ENCODE measurements around the gene PDE1A. TPM values are rescaled to one million over a fixed set of nuclear protein-coding genes. Genes with fewer than 3 reads are reported as not detected.
"Not testable (repeated sequence)": the region's sequence is repeated elsewhere in the genome, so short reads cannot be mapped to it uniquely, and the experiment has no call there.

Gene PDE1A
- polyA plus RNA-seq, 1 of the 3 experiments (the other 2 are of a cell fraction), result 0.08 TPM

- H3K4me1 ChIP-seq (ENCODE audit: control insufficient read depth in 1 of 2, insufficient read depth in 2 of 2, low read depth in 1 of 2, low read length in 1 of 2), result no peaks in the 10 kb centered on the region
- no peak overlapping the region for H3K4me3 ChIP-seq (ENCODE audit: low read depth in 2 of 2, low read length in 1 of 2)
- CTCF ChIA-PET, result interaction anchor here (1.1 kb wide), 1 partner anchor 63 kb away, joined by 4 read pairs; no protein-coding TSS in a partner anchor
- no peaks in the 10 kb centered on the region for H3K9me2 ChIP-seq
- H3K27ac ChIP-seq (ENCODE audit: low read depth in 2 of 2, low read length in 1 of 2), result no peak overlapping the region
- no peak overlapping the region for H3K9ac ChIP-seq
- H3K79me2 ChIP-seq (ENCODE audit: insufficient read depth), result no peaks in the 10 kb centered on the region
- no peaks in the 10 kb centered on the region for H3K9me3 ChIP-seq
- no peak overlapping the region for H3K4me2 ChIP-seq
- no peaks in the 10 kb centered on the region for H4K20me1 ChIP-seq (ENCODE audit: insufficient read depth)
- 49% methylated on average over 2 of the region's 2 CpGs for WGBS (ENCODE audit: low lambda C conversion rate)
- no peak for DNase-seq
- TF ChIP-seq CTCF (IDR thresholded peaks at IDR 0.05) (no peak), FOSL2 (IDR thresholded peaks at IDR 0.05; ENCODE audit: borderline replicate concordance, low read depth) (no peak), NRF1 (IDR thresholded peaks at IDR 0.05; ENCODE audit: low read depth, low read length) (no peak), MXI1 (IDR thresholded peaks at IDR 0.05; ENCODE audit: low read depth, low read length) (no peak), JUND (IDR thresholded peaks at IDR 0.05) (no peak), MEF2A (IDR thresholded peaks at IDR 0.05; ENCODE audit: borderline replicate concordance, low read depth) (no peak), SIN3A (IDR thresholded peaks at IDR 0.05; ENCODE audit: borderline replicate concordance, low read depth, low read length) (no peak), USF1 (IDR thresholded peaks at IDR 0.05; ENCODE audit: borderline replicate concordance, low read depth) (no peak), TEAD4 (IDR thresholded peaks at IDR 0.05; ENCODE audit: borderline replicate concordance, insufficient read depth) (no peak), FOXJ3 (CRISPR knock-in tag; IDR thresholded peaks at IDR 0.05) (no peak), IRF3 (IDR thresholded peaks at IDR 0.05; ENCODE audit: low read depth, low read length) (no peak), CHD2 (IDR thresholded peaks at IDR 0.05; ENCODE audit: low read length, partially characterized antibody) (no peak), SMC3 (IDR thresholded peaks at IDR 0.05; ENCODE audit: low read depth, low read length) (no peak)
- no peak overlapping the region for H2AFZ ChIP-seq (ENCODE audit: low read depth)
- POLR2A ChIA-PET, result no interaction called here
- no peaks in the 10 kb centered on the region for H3K36me3 ChIP-seq (replicated peaks in 1 of 2; ENCODE audit: control insufficient read depth in 1 of 2, insufficient read depth in 2 of 2, low read length in 1 of 2)
- H3F3A ChIP-seq (replicated peaks; ENCODE audit: insufficient read depth), result no peaks in the 10 kb centered on the region
- no peaks in the 10 kb centered on the region for H3K27me3 ChIP-seq (ENCODE audit: insufficient read depth)
Measured at GRCh38 chr2:182391443-182391842, 35.4 kb downstream of the PDE1A start.

- H3K9ac ChIP-seq; H3K4me3 ChIP-seq (ENCODE audit: low read depth in 2 of 2, low read length in 1 of 2); H3K4me2 ChIP-seq; H2AFZ ChIP-seq (ENCODE audit: low read depth); H3K36me3 ChIP-seq (replicated peaks in 1 of 2; ENCODE audit: control insufficient read depth in 1 of 2, insufficient read depth in 2 of 2, low read length in 1 of 2); H4K20me1 ChIP-seq (ENCODE audit: insufficient read depth); H3K79me2 ChIP-seq (ENCODE audit: insufficient read depth); H3K9me3 ChIP-seq; POLR2A ChIA-PET; CTCF ChIA-PET; H3F3A ChIP-seq (replicated peaks; ENCODE audit: insufficient read depth); H3K27me3 ChIP-seq (ENCODE audit: insufficient read depth); DNase-seq; H3K9me2 ChIP-seq; H3K4me1 ChIP-seq (ENCODE audit: control insufficient read depth in 1 of 2, insufficient read depth in 2 of 2, low read depth in 1 of 2, low read length in 1 of 2); H3K27ac ChIP-seq (ENCODE audit: low read depth in 2 of 2, low read length in 1 of 2): not testable (repeated sequence)
- WGBS (ENCODE audit: low lambda C conversion rate), result 90% methylated on average over 6 of the region's 42 CpGs
Measured at GRCh38 chr2:182386267-182386880, 40.5 kb downstream of the PDE1A start.

Data from SK-N-SH (cell line).